ENCODE data around the gene CYREN.
A peak's percentile ranks its signal among the peaks of the same experiment; 100 is the strongest.

The CYREN gene

DNA sequence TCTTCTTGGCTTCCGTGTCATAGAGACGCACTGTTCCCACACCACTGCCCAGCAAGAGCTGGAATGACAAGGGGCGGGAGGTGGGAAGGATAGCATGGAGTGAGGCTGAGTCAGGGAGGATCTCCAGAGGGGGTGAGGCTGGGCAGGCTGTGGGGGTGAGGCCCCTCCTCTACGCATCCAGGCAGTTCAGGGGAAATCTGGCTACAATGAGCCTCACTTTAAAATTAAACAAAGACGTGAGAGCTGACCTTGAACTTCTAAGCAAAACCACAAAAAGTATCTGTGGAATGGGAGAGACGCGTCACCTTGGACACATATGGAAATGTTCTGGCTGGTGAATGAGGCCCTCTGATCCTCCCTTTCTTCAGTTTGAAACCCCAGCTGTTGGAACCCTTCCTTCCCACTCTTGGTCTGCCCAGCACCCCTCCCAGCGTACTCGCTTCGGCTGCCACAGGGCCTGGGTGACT, 23.1 kb upstream of the CYREN start:
- H3K36me3 ChIP-seq (ENCODE audit: low read depth) = peaks cover 61% of the 10 kb centered on the region
- H3K4me1 ChIP-seq (ENCODE audit: insufficient read depth, poor library complexity, severe bottlenecking) = peaks cover 13% of the 10 kb centered on the region
- no peak overlapping the region for H3K4me3 ChIP-seq (ENCODE audit: severe bottlenecking)
- H3K27ac ChIP-seq (ENCODE audit: poor library complexity, severe bottlenecking) = peak overlapping the region; percentile 9
- ATAC-seq (ENCODE audit: low read depth) (peak; percentile 53; the same call in 1 of the 3 replicates), DNase-seq (ENCODE audit: low spot score) (no peak)
- H3K27me3 ChIP-seq (ENCODE audit: insufficient read depth, poor library complexity, severe bottlenecking) = no peaks in the 10 kb centered on the region
- TF ChIP-seq, protein P1, sequence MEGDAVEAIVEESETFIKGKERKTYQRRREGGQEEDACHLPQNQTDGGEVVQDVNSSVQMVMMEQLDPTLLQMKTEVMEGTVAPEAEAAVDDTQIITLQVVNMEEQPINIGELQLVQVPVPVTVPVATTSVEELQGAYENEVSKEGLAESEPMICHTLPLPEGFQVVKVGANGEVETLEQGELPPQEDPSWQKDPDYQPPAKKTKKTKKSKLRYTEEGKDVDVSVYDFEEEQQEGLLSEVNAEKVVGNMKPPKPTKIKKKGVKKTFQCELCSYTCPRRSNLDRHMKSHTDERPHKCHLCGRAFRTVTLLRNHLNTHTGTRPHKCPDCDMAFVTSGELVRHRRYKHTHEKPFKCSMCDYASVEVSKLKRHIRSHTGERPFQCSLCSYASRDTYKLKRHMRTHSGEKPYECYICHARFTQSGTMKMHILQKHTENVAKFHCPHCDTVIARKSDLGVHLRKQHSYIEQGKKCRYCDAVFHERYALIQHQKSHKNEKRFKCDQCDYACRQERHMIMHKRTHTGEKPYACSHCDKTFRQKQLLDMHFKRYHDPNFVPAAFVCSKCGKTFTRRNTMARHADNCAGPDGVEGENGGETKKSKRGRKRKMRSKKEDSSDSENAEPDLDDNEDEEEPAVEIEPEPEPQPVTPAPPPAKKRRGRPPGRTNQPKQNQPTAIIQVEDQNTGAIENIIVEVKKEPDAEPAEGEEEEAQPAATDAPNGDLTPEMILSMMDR (IDR thresholded peaks at IDR 0.05; ENCODE audit: poor library complexity, severe bottlenecking) = no peak
- H3K9me3 ChIP-seq (ENCODE audit: severe bottlenecking) = no peaks in the 10 kb centered on the region

GRCh38 chr7:135192914-135193536, 22.5 kb upstream of the CYREN start:
- peaks cover 13% of the 10 kb centered on the region for H3K4me1 ChIP-seq (ENCODE audit: insufficient read depth, poor library complexity, severe bottlenecking)
- H3K36me3 ChIP-seq (ENCODE audit: low read depth) = peaks cover 63% of the 10 kb centered on the region
- H3K4me3 ChIP-seq (ENCODE audit: severe bottlenecking) = no peak overlapping the region
- TF ChIP-seq, protein P1 (IDR thresholded peaks at IDR 0.05; ENCODE audit: poor library complexity, severe bottlenecking) = no peak
- peak overlapping the region; percentile 9 for H3K27ac ChIP-seq (ENCODE audit: poor library complexity, severe bottlenecking)
- H3K9me3 ChIP-seq (ENCODE audit: severe bottlenecking) = no peaks in the 10 kb centered on the region
- no peaks in the 10 kb centered on the region for H3K27me3 ChIP-seq (ENCODE audit: insufficient read depth, poor library complexity, severe bottlenecking)
- DNase-seq (ENCODE audit: low spot score) (no peak), ATAC-seq (ENCODE audit: low read depth) (peak; percentile 40; the same call in 1 of the 3 replicates)

- Histone ChIP-seq H3K9me3 (ENCODE audit: severe bottlenecking) (no peaks in the 10 kb centered on the region), H3K27ac (ENCODE audit: poor library complexity, severe bottlenecking) (peak overlapping the region; percentile 17), H3K27me3 (ENCODE audit: insufficient read depth, poor library complexity, severe bottlenecking) (no peaks in the 10 kb centered on the region), H3K4me1 (ENCODE audit: insufficient read depth, poor library complexity, severe bottlenecking) (peaks cover 13% of the 10 kb centered on the region), H3K4me3 (ENCODE audit: severe bottlenecking) (no peak overlapping the region), H3K36me3 (ENCODE audit: low read depth) (peaks cover 74% of the 10 kb centered on the region)
- DNase-seq (ENCODE audit: low spot score) = no peak
- no peak for ATAC-seq (ENCODE audit: low read depth)
- TF ChIP-seq, protein P1 (IDR thresholded peaks at IDR 0.05; ENCODE audit: poor library complexity, severe bottlenecking) = no peak
These were observed 20.2 kb upstream of the CYREN start for GRCh38 chr7:135190703-135191102.

GRCh38 chr7:135189961-135190360, 19.5 kb upstream of the CYREN start:
- DNase-seq (ENCODE audit: low spot score) = no peak
- peaks cover 74% of the 10 kb centered on the region for H3K36me3 ChIP-seq (ENCODE audit: low read depth)
- H3K27ac ChIP-seq (ENCODE audit: poor library complexity, severe bottlenecking) = peak overlapping the region; percentile 17
- H3K27me3 ChIP-seq (ENCODE audit: insufficient read depth, poor library complexity, severe bottlenecking) = no peaks in the 10 kb centered on the region
- H3K9me3 ChIP-seq (ENCODE audit: severe bottlenecking) = no peaks in the 10 kb centered on the region
- no peak for ATAC-seq (ENCODE audit: low read depth)
- no peak overlapping the region for H3K4me3 ChIP-seq (ENCODE audit: severe bottlenecking)
- TF ChIP-seq, protein P1 (IDR thresholded peaks at IDR 0.05; ENCODE audit: poor library complexity, severe bottlenecking) = no peak
- peaks cover 13% of the 10 kb centered on the region for H3K4me1 ChIP-seq (ENCODE audit: insufficient read depth, poor library complexity, severe bottlenecking)

GRCh38 chr7:135189221-135189662, 18.7 kb upstream of the CYREN start:
- Histone ChIP-seq H3K27ac (ENCODE audit: poor library complexity, severe bottlenecking) (no peak overlapping the region), H3K36me3 (ENCODE audit: low read depth) (peaks cover 67% of the 10 kb centered on the region), H3K9me3 (ENCODE audit: severe bottlenecking) (no peaks in the 10 kb centered on the region), H3K4me3 (ENCODE audit: severe bottlenecking) (no peak overlapping the region), H3K27me3 (ENCODE audit: insufficient read depth, poor library complexity, severe bottlenecking) (no peaks in the 10 kb centered on the region), H3K4me1 (ENCODE audit: insufficient read depth, poor library complexity, severe bottlenecking) (peaks cover 13% of the 10 kb centered on the region)
- ATAC-seq (ENCODE audit: low read depth) (no peak), DNase-seq (ENCODE audit: low spot score) (no peak)
- TF ChIP-seq, protein P1 (IDR thresholded peaks at IDR 0.05; ENCODE audit: poor library complexity, severe bottlenecking) = no peak

Data from RWPE2 (cell line).